LHCN-M2 (cell line): ENCODE results near the gene CARD10. TPM values are rescaled to one million over a fixed set of nuclear protein-coding genes. Genes with fewer than 3 reads are reported as not detected.

Experiments used
- DNase-seq: peaks from one replicate; pipeline ENCODE4 v3.0.0-alpha.2; 2012; ENCODE audit warnings: low read depth
- total RNA-seq: library from RNA; depleted of rRNA; stranded (reverse); fragments of >200 nt; gene quantifications from 2 replicates; pipeline ENCODE4 v1.2.3, GENCODE V29; 2014

CARD10 gene
- total RNA-seq, 1 experiment from 2014 or later = 23.0 TPM

DNA sequence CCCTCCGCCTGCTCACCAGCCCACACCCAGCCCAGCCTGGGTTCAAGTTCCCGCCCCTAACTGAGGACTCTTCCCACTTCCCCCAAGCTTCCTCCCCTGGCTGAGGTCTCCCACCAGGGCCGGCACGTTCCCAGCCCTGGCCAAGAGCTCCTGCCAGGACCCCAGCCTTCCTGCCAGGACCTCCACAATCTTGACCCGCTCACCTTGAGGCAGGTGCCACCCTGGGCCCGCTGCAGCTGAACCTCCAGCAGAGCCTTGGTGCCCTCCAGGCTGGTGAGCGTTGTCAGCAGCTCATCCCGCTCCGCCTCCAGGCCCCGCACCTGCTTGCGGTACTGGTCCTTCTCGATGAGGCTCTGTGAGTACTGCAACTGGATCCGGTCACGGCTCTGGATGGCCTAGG is 13.2 kb downstream of the CARD10 start:
- DNase-seq = no peak

DNA sequence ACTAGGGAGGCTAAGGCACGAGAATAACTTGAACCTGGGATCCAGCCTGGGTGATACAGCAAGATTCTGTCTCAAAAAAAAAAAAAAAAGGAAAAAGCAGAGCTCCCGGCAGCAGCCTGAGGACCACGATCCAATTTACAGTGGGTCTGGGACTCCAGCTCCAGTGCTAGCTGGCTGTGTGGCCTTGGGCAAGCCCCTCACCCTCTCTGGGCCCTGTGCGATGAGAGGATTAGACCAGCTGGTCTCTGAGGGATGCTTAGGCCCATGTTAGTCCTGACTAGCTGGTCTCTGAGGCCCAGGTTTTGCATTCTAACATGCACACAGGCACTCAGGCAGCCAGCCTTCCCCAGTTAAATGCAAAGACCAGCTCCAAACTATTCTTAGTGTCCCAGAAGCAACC is 13.7 kb downstream of the CARD10 start:
- DNase-seq = no peak

DNA sequence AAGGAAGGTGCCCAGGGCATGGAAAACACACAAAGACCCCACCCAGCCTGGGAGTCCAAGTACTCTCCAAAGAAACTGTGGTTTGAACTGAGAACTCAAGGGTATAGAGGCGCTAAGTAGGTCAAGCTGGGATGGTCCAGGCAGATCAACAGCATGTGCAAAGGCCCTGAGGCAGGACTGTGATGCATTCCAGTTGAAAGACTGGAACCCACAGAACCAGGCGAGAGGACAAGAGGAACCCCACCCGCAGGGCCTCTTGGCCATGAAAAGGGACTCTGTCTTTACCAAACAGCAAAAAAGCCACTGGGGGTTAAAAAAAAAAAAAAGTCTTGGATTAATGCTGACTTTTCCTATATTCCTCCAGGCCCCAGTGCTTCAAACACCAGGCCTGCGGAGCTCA is 14.3 kb downstream of the CARD10 start:
- DNase-seq = no peak

DNA sequence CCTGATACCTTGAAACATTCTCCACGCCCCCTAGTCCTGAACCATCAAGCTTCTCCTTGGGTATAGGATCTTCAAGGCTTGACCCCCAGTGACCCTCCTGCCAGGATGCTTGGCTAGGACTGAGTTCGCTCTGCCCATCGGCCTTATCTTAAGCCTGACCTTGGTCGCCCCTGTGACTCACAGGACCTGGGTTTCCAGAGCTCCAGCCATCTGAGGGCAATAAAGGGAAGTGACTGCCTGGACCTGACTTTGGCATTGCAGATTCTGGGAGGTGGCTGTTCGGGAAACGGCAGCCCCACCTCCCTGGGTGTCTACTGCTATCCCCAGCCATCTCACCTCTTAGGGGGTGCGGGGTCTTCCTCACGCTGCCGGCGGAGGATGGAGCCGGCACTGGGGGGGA is 15.4 kb downstream of the CARD10 start:
- DNase-seq = no peak

DNA sequence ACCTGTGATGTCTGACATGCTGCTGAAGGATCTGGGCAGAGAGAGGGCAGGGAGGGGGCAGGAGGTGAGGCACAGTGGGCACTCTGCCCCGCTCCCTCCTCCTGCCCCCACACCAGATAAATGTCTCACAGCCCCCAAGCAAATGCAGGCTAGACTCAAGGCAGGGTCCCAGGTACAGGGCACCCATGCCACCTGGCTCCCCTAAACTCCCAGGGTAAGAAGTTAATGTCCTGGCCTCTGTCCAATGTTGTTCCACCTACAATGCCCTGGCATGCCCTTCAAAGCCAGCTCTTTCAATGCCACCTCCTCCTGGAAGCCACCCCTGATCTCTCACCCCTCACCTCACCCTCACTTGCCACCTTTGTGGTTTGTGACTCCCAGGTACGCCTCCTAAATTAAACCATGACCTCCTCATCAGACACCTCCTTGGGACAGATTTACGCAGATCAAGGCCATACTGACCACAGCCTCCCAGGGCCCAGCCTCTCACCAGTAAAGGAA is 16.0 kb downstream of the CARD10 start:
- DNase-seq = no peak

DNA sequence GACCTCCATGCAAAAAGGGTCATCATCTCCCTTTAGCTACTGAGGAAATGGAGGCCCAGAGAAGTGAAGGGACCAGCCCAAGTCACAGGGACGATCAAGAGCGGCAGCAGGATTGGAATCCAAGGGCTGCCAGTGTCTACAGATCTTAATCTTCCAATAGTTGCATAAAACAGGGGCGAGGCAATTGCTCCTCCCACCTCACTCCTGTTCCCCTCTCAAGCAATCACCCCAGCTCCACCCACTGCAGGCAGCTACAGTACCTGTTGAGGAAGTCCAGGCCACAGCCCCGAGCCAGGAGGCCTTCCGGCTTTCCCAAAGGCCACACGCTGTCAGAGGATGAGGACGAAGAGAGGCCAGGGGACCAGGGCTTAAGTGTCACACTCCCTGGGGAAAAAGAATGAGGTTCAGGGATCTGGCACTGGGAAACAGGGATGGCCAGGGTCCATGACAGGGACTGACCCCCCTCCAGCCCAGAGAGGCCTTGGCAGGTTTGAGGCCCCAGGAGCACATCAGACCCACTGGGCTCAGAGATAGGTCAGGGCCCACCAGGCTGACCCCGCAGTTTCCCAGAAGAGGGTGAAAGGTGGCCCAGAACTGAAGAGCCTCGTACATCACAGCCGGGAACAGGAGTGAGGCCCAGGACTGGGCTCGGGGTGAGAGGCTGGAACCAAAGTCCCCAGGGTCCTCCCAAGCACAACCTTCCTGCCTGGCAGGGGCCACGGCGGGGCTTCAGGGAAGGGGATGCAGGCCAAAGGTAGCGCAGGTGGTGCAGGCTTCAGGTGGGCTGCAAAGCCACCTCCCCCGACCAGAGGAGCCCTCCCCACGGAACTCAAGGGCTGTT is 16.7 kb downstream of the CARD10 start:
- DNase-seq = no peak

DNA sequence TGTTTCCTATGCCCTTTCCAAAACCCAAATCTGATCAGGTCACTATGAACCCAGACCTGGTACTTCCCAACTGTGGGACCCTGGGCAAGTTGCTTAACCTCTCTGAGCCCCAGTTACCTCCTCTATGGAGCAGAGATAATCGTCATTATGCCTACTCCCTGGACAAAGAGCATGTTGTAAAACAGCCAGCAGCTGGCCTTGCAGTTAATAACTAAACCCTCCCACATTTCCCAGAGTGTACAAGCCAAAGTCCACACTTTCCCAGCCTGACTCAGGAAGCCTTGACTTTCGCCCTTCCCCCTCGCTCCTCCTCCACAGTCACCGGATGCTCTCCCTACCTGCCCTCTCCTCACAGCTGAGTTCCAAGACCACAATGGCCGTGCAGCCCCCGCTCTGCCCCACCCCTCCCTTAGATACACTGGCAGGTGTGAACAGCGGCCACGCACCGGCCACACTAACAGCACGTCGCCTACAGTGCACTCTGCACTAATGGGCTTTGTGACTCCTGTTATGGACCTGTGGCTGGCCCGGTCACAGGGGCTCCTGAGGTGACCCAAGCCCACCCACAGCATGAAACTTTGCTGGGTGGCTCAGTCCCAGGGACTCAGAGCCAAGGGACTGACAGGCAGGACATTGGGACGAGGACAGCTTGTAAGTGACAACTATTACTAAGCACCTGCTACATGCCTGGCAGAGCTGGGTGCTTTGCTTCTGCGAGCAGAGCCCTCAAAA is 17.4 kb downstream of the CARD10 start:
- peak; percentile 92 for DNase-seq

DNA sequence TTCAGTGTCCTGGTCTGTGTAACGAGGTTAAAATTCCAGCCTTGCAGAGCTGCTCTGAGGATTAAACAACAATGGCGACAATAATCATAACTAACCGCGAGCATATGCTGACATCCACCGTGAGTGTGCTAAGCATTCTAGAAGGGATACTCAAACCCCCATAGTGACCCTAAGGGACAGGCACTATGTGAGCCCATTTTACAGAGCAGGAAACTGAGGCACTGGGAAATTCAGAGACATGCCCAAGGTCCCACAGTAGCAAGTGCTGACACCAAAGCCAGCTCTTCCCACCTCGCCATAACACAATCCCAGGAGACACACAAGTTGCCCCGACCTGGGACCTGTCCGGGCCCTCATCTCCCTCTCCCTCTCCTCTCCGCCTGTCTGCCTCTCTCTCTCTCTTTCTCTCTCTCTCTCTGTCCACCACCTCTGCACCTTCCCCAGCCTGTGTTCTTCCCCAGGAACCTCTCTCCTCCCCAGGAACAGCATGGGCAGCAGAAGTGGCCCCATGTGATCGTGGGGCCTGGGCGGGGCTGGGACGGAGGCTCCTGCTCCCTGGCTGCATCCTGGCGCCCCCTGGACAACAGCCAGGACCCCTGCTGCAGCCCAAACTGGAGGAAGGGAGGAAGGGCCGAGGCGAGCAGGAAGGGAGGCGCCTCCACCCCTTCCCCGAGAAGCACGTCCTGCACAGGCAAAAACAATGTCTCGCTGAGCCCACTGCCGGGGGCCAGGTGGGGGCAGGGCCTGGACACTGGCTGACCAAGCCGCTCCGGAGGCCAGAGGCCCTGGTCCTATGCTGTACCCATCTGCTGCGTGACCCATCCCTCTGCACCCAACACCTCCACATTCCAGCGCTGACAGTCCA is 18.2 kb downstream of the CARD10 start:
- DNase-seq = no peak

DNA sequence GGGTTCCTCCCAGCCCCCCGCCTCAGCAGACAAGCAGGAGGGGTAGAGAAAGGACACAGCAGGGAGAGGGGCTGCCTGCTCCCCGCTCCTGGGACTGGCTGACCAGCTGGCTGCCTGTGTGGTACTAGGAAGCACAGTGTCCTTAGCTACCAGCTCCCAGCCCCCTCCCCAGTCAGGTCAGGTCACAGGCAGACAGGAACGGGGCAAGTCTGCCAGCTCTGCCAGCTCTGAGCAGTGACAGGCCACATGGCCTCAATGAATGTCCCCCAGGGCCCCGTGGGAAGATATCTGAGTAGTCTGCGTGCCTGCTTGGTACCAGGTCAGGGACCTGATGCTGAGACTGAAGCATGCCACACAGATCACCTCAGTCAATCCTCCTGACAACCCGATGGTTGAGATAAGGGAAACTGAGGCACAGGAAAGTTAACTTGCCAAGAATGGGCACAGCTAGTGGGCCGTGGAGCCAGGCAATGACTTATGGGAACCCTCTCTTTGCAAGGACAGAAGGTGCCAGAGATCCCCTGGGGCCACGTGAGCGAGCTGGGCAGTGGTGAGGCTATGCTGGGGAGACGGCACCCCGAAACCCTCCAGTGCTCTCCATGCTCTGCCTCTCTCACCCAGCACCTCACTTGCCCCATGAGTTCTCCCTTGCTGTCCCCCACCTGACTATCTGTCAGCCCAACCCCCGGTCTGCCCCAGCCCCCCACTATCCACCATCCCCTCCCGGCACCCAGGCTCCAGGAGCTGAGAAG is 19.2 kb downstream of the CARD10 start:
- DNase-seq = no peak

DNA sequence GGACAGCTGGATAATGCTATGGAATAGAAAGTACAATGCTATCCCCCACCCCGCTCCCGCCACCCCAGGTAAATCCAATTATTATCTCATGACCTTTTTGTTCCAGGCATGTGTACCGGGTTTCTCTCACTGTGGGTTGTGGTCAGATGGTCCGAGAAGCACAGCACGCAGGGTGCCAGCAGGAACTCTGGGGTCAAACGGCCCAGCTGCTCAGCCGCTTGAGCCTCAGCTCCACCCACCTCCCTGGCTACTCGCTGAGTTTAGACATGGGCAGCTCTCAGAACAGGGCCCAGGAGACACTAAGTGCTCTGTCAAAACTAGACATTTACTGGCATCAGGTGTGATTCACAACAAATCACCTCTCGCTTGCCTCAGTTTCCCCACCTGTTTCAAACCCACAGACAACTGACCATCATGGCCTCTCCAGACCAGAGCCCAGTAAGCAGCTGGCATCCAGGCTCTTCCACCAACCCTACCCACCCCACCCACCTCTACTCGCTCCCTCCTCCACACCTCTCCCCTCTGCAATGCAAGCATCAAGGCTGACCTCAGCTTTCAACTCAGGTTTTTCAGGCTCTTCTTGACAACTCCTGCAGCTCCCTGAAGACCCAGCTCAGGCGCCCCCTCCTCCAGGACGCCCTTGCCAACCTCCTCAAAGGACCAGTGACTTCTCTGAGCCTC is 20.0 kb downstream of the CARD10 start:
- DNase-seq = peak; percentile 88

DNA sequence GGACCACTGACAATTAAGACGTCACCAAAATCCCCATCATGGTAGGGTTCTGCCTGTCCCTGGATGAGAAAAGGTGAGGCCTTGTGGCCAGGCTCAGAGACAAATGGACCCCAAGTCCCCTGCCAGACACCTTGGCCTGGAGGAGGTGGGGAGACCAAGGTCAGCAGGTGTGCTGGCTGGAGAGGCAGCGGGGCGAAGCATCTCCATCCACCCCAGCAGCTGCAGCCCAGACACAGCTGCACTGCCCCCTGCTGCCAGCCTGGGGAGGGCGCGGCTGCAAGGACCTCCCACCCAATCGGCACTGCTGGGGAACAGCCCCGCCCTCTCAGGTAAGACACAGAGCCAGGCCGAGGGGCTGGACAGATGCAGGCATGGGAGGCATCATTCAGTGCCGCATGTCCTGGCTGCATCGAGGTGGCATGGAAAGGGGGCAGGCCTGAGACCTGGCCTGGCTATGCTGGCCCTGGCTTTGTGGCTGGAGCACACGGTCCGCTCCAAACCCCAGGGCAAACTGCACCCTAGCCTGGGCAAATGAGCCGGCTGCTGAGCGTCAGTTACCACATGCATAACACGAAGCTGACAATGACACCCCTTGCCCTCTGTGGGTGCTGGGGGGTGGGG is 20.8 kb downstream of the CARD10 start:
- no peak for DNase-seq

DNA sequence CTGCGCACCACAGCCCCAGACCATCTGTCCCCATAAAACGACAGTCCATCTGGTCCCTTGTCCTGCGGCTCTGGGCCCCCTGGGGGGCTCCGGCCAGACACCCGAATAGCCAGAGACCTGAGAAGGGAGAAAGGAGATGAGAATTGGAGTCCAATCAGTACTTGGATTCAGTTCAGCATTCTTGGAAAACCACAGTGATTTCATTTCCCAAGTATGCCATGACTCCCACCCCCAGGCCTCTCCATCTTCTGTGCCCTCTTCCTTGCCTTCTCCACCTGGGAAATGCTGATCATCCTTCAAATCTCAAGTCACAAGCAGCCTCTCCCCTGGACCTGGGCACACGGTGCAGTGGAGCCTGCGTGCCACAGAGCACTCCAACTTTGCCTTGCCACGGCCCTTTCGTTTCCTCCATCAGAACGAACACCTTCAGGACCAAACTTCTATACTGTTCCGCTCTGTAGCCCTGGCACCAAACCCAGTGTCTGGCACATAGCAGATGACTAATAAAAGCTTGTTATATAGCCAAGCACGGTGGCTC is 22.1 kb downstream of the CARD10 start:
- peak; percentile 90 for DNase-seq

DNA sequence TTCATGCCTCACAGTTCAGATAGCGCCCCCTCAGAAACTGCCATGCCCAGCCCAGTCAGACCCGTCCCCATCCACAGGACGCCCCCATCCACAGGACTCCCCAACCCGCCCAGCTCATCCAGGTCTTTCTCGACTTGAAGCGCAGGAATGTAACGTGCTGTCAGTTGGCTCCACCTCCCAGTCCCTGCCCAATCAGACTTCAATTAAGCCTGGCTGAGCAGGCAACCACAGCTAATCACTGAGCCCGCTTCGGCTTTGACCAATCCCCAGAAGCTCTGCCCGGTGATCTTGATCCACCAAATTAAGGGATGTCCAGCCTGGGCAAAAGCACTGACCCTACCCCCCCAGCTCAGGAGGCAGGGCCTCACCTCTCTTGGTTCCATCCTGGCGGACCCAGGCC is 22.6 kb downstream of the CARD10 start:
- peak; percentile 56 for DNase-seq

DNA sequence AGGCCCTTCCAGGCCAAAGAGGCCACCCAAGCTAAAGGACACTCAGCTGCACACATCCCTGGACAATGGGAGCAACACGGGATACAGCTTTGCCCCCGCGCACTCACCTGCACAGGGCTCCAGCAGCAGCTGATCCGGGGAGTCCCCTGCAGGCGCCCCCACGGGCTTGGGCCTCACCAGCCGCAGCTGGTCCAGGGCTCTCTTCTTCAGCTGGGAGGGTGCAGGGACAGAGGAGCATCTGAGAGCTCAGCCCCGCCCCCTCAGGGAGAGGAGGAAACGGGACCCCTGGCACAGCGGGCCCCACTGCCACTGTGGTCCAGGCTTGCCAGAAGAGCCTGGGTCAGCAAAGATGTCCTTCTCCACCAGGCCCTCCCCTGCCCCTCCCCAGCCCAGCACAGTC is 25.2 kb downstream of the CARD10 start:
- DNase-seq = no peak

DNA sequence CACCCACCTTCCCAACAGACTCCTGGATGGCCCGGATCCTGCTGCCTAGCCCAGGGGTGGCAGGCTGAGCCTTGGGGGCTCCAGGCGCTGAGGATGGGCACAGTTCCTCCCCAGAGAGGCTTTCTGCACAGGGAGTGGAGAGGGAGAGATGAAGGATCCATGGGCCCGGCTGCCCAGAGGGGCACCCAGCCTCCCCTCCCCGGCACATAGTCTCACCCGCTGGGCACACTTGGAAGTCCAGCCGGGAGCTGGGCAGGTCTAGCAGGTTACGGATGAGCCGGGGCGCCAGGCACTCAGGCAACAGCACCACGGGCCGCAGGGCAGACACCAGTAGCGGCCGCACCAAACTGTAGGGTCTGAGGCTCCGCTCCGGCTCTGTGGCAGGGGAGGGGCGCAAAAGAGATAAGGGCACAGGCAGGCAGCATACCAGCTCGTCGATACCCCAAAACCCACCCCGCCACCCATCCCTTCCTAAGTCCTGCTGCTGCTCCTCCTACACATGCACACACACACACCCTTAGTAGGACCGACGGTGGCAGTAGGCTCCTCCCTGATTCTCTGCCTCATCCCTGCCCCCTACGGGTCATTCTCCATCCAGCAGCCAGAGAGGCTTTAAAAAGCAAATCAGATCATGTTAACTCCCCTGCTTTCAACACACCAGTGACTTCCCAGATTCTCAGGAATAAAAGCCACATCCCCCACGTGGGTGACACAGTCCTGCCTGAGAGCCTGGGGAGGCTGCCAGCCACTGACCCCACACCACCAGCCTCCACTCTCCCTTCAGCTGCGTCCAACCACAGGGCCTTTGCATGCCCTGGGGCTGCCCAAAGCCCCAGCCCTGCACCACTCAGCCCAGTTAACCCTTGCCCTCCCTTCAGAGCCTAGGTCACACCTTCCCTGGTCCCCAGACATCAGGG is 26.5 kb downstream of the CARD10 start:
- peak; percentile 64 for DNase-seq

DNA sequence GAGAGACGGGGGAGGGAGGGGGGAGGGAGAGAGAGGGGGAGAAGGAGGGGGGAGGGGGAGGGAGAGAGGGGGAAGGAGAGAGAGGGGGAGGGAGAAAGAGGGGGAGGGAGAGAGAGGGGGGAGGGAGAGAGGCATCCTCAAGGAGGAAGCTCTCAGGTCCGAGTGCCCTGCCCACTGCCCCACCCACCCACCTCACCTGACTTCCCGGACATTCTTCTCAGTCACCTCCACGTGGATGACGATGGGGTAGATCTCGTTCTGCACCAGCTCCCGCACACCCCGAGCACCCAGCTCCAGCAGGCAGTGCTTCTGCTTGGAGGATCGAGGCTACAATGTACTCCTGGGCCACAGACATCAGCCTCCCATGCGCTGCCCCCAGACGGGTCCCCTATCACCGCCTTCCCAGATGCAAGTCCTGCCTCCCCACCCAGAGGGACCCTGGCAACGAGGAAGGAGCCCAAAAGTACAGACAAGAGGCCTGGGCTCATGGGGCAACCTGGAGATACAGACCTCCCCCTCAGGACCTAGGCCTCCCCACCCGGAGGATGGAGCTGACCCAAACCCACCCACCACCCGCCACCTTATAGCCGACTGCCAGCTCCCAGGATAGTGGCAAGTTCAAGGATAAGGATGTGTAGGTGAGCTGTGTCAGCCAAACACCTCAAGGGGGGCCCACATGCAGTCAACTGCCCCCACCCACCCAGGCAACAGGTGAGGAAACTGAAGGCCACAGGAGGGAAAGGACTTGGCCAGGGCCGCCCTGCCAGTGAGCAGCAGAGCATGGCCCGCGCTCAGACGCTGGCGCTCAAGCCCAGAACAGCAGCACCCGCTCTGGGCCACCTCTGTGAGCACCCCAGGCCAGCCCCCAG is 27.4 kb downstream of the CARD10 start:
- no peak for DNase-seq

DNA sequence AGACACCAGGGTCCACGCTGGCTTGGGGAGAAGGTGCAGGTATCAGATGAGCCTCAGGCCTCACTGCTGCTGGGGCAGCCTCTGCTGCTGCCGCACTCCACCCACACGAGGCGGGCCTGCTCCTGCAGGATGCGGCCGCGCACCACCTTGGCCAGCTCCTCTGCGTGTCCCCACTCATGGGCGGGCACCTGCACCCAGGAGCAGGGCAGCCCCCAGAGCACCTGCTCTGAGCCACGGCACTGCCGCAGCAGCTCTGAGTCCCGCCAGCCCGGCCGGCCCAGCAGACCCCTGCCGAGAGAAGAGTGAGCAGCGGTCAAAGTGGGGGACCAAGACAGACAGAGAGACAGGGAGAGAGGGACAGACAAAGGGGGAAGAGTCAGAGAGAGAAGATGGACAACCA is 28.1 kb downstream of the CARD10 start:
- DNase-seq = no peak

DNA sequence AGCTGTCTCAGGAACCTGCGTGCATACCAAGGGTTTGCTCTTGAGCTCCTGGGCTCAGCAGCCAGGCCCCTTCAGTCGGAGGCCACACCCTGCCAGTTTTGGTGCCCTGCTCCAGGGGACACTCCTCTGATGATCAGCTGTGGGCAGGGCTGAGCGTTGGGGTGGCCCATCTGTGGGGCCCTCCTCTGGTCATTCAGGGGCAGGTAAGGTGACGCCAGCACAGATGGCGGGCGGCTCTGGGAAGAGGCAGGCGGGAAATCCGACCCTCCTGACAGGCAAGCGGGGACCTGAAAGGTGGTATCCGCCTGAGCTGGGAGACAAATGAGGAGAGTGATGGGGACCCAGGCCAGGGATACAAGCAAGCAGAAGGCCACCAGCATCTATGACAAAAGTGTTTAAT is 29.2 kb downstream of the CARD10 start:
- no peak for DNase-seq
